HG03025 (cell line): Measurements from ENCODE around the gene NEK1.
"Not testable (repeated sequence)": the region's sequence is repeated elsewhere in the genome, so short reads cannot be mapped to it uniquely, and the experiment has no call there.

Experiments used
- ATAC-seq: cut with Tn5 transposase; IDR thresholded peaks from one replicate; pipeline ENCODE4 v1.9.1; 2021; ENCODE audit warnings: mild to moderate bottlenecking, moderate library complexity; ENCODE audit not compliant: unreplicated experiment, low FRiP score

NEK1 gene

DNA sequence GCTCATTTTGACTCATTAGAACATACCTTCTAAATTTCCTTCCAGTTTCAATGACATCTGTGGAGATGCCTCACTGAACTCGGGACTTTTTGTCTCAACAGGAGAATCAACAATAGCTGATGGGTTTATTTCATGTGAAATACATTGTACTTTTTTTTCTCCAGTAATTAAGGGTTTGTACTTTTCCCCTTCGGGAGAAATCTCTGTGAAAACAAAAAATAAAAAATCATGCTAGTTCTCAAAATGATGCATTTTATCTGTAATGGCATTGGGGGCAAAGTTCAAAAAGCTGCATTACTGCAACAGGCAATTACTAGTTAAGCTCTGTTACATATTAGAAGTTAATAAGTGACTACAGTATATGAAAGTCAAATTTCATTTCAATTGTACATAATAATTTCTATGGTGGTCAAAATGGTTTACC, 174.3 kb downstream of the NEK1 start:
- no peak for ATAC-seq

DNA sequence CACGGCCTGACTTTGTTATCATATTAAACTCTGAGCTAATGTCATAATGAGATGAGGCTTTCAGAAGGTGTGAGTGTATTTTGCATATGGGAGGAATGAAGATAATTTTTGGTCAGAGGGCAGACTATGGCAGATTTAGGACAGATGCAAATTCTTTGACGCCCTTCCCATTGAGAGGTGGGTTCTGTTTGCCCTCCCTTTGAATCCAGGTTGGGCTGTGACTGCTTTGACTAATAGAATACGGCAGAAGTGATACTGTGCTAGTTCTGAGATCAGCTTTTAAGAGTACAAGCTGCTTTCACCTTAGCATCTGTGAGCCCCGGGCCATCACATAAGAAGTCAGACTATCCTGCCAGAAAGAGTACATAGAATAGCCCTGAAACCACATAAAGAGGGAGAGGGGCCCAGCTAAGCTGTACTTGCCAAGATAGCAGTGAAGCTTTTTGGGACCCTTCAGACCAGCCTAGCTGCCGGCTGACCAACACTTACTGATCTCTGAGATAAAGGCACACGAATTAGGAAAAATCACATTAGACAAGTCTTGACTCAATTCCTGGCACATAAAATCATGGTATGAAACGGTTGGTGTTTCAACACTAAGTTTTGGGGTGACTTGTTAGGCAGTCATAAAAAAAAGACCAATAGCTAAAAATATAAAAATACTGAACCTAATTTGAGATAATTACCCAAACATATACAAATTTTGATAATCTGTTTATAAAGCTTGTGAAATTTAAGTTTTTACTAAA, 174.9 kb downstream of the NEK1 start:
- ATAC-seq = peak; percentile 96

DNA sequence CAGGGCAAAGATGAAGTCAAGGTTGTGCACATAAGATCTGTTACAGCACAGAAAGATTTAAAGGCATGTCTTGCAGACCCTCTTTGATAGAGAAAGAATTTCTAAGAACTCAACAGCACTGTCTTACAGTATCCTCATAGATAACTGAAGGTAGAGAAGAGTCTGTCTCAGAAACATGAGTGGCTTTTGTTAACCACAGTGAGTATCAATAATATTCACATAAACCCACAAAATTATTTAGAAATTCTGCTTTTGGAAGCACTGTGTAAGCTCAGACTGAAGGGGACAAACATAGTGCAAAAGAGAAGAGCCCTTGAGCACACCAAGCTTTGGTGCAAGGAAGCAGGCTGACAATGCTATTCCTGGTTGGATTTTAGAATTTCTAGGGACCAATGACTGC, 175.6 kb downstream of the NEK1 start:
- ATAC-seq = no peak

DNA sequence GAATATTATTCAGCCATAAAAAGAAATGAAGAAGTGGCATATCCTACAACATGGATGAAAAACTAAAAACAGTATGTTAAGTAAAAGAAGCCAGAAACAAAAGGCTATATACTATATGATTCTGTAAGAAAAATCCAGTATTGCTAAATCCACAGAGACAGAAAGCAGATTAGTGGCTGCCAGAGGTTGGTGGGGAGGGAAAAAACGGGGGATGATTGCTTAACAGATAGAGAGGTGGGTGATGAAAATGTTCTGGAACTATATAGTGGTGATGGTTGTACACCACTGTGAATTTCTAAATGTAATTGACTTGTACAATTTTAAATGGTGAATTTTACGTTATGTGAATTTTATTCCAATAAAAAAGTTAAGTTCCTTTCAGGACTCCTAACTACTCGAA, 184.0 kb downstream of the NEK1 start:
- ATAC-seq = no peak

DNA sequence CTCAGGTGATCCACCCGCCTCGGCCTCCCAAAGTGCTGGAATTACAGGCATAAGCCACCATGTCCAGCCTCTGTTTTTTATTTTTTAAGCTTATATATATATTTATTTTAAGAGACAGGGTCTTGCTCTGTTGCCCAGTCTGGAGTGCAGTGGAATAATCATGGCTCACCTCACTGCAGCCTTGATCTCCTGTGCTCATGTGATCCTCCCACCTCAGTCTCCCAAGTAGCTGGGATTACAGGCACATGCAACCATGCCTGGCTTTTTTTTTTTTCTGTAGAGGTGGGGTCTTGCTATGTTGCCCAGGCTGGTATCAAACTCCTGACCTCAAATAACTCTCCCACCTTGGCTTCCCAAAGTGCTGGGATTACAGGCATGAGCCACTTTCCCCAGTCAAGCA, 184.7 kb downstream of the NEK1 start:
- ATAC-seq = not testable (repeated sequence)

DNA sequence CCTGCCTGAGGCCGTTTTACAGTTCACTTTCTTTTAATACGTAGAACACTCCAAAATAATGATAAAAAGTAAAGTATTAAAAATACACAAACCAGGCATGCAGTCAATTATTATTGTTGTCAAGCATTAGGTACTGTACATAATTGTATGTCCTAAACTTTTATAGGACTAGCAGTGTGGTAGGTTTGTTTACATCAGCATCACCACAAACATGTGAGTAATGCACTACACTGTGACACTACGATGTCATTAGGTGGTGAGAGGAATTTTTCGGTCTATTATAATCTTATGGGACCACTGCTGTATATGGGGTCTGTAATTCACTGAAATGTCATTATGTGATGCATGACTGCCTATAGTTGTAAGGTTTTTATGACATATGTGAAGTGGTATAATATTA, 192.1 kb downstream of the NEK1 start:
- ATAC-seq = no peak

DNA sequence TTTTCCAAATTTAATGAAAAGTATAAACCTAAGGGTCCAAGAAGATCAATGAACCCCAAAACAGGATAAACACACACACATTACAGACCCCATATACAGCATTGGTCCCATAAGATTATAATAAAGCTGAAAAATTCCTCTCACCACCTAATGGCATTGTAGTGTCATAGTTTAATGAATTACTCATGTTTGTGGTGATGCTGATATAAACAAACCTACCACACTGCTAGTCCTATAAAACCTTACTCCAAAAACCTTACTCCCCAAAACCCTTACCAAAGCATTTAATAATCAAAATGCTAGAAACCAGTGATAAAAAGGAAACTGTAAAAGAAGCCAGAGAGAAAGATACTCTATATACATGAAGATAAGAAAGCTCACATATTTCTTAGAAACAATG, 193.5 kb downstream of the NEK1 start:
- ATAC-seq = no peak

DNA sequence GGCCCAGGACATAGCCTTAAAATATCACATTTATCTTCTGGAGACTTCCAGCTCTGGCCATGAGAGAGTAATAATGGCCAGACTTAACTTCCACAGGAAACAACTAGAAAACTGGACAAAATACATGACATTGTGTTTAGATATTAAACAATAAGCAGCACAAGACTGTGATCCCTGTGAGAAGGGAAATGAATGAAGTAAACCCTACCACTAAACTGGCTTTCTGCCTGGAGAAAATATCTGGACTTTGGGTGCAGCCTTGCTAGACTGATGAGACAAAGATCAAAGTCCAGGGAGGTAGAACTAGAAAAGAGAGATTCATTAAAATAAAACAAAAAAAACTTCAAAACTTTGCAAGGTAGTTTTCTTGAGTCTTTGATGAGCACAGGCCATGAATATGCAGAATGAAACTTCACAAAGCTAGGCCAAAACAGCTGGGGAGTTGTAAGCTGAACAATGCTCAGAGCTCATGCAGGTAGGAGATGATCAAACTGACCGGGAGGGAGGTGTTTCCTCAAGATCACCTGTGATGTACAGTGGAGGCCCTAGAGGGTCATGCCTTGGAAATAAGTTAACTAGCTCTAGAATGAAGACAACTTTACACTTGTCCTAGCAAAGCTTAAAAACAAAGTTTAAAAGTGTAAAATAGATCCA, 194.6 kb downstream of the NEK1 start:
- ATAC-seq = no peak

DNA sequence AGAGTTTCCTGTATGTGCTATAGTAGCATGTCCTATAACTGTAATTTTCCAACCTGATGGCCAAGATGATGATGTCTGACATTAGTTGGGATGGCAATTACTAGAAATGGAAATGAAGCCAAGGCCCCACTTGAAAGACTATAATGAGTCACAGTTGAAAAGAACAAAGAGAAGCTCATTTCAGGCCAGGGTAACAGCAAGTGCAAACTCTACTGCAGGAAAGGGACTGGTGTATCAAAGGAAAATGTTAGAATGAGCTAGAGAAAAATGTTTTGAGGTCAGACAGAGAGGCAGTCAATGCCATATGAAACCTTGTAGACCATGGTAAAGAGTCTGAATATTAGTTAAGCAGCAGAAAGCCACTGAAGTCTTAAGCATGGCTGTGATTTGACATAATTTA, 195.4 kb downstream of the NEK1 start:
- ATAC-seq = no peak

DNA sequence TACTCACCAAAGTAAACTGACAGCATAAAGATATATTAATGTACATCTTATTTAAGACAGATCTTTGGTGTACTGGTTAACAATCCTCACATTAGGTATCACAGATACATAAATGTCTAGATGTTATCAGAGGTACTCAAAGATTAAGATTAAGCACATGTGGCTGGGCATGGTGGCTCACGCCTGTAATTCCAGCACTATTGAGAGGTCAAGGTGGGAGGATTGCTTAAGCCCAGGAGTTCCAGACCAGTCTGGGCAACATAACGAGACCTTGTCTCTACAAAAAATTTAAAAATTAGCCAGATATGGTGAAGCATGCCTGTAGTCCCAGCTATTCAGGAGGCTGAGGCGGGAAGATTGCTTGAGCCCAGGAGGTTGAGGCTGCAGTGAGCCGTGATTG, 195.9 kb downstream of the NEK1 start:
- no peak for ATAC-seq

DNA sequence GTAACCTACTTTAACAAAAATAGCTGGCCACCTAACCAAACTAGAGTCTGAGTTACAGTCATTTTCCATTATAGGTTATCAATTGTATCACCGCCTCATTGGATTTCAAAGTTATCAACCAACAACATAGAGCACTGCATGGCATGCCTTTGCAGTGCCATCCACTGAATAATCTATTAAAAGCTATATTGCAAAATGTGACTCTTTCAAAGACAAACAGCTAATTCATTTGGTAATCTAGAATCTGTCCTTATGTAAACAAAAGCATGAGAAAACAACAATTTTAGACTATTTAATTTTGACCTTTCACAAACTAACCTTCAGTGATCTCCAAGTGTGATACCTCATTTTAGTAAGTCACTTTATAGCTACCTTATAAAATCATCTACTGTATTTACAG, 197.5 kb downstream of the NEK1 start:
- no peak for ATAC-seq

DNA sequence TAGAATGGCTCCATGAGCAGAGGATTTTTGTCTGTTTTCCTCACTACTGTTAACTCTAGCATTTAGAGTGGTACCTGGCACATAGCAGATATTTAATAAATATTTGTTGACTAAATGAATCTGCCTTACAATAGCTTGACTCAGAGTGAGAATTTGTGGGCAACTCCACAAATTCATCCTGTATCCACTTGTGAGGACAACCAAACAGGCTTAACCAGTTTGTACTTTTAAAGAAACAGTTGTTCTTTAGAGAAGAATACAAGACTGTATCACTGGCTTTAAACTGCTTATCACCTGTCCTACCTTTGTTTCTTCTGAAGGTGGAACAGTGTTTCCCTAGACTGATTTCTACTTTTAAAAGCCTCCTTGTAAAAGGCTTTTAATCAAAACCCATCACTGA, 200.3 kb downstream of the NEK1 start:
- no peak for ATAC-seq

DNA sequence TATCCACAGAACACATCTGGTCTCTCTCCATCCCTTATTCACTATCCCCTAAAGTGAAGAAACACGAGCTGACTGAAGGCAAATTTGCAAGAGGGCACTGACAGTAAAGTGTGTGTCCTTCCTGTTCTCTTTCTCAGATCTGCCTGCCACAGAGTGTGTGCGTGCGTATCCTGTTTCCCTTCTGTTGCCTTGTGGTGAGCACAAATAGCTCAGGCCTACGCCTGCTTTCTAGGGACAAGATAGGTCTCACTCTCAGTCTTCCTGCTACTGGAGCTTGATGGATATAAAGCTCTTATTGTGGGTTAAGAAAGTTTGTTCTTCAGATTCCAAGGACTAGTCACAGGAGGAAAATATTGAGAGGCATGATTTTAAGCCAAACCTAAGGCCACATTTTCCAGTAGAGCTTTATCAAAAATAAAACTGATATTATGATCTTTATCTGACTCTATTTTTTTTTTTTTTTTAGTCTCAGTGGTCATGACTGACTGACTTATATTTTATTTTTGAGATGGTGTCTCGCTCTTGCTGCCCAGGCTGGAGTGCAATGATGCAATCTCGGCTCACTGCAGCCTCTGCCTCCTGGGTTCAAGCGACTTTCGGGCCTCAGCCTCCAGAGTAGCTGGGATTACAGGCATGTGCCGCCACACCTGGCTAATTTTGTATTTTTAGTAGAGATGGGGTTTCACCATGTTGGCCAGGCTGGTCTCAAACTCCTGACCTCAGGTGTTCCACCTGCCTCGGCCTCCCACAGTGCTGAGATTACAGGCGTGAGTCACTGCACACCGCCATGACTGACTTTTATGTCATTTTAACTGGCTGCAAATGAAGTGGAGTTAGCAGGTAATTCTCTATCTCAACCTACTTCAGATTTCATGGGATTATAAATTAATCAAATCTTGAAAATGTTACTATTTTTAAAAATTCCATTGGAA, 201.3 kb downstream of the NEK1 start:
- peak; percentile 100 for ATAC-seq

DNA sequence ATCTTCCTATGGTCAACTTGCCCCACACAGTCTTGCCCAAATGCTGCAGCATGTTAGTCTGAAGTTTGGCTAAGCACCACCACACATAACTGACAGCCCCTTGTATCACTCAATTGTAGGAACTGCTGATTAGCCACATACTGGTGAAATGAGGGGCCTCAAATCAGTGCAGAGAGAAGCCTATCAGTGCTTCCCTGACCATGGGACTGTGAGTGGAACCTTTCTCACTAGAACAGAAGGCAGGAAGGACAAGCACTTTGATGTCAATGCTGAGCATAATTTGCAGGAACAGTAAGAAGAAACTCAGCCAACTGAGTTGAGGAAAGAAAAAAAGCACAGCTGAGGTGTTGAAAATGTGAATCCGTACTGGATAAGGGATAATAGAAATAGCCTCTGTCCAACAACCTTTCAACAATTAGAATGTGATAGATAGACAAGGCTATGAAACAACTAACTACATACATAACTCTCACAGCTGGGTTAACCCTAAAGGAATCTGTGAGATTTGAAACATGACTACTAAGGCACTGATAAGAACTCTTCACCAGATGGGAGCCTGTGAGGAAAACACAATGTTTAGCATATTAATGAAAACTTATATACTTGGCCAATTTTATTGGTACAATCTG, 205.1 kb downstream of the NEK1 start:
- no peak for ATAC-seq

DNA sequence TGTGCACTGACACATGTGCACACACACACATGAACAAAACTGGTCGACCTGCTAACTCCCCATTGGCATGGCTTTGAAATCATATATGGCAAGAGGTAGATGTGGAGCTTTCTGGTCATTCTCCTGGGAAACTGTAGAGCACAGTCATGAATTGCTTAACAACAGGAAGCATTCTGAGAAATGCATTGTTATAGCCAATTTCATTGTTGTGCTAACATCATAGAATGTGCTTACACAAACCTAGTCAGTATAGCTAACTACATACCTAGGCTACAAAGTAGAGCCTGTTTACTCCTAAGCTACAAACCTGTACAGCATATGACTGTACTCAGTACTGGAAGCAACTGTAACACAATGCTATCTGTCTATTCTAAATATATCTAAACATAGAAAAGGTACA, 207.4 kb downstream of the NEK1 start:
- ATAC-seq = no peak

DNA sequence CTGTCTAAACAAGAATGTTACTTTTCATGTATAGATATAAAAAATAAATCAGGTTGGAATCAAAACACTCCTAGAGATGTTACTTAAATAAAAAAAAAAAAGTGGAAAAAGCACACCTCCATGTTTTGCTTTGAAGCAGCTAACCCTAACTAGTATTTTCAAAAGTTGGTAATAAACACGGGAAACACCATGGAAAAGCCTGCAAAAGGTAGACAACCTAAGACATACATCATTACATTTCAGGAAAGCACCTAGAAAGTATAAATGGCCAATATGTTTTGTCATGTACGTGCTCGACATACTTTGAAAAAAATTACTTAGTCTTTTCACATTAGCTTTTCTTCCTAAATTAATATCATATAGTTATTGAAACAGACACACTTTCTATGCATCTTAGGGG, 211.6 kb downstream of the NEK1 start:
- no peak for ATAC-seq

DNA sequence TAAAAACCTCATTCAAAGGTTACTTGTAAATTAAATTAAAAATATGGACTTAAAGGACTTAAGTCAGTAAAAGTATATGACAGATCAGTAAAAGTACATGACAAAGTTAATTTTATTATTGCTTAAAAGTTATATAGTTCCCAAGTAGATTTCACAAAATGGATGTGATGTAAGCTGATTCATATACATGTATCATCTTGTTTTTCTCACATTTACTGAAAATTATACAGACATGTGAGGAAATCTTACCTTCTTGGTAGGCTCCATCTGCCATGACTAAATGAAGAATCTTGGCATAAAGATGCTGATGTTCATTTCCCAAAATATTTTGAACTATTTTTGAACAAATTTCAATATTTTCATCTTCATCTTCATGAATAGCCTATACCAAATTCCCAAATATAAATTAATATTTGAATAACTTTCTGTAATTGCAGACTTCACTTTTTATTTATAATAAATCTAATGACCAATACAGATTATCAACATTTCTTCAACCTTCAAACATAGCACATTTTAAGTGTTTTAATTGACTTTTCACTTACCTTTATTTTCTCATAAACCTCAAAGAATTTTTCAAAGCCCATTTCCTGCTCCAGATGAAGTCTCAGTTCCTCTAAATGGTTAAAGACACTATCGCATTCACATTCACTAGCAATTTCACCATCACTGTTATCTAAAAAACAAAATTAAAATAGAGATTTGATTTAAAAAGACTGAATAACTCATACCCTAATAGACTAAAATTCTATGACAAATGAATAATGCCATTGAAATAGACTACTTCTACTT, 212.2 kb downstream of the NEK1 start:
- no peak for ATAC-seq

DNA sequence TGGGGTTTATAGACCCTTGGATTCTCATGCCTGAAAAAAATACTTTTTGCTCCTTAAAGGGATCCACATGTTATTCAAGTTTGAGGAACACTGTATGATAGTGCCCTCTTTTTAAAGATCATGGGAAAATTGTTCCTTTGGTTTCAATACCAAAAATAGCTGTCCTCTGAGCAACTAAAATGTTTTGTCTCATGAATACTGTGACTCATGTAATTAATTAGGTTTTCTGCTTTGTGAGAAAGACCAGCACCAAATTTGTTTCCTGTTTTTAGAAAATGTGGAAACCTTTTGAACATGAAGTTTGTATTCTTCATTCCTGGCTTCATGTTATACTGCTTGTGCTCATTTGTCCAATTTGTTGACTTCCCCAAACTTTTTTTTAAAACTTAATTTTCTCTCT, 214.1 kb downstream of the NEK1 start:
- no peak for ATAC-seq

DNA sequence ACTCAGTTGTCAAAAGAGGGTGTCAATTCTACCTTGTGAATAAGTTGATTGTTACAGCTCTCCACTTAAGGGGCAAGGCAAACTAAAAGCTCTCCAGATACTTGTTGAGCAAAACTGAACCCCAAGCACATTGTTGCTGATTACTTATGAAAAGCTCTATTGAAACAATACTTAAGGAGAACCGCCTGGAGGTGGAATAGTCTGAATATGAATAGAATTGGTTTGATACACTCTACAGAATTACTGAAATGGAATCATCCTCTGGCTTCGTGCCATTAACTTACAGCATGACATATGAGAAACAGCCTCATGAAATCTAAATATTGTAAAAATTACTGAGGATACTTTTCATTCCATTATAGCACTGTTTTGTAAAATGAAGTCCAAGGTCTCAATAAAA, 214.6 kb downstream of the NEK1 start:
- no peak for ATAC-seq

DNA sequence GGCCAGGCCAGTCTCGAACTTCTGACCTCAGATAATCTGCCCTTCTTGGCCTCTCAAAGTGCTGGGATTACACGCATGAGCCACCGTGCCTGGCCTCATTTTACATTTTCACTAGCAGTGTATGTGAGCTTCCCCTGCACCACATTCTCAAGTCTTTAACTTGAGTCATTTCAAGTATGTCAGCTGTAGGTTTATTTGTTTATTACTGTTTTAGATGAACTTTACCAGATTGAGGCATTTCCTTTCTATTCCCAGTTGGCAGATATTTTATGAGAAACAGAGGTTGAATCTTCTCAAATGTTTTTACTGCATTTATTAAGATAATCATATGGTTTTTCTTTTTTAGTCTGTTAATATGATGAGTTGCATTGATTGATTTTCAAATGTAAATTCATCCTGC, 227.0 kb downstream of the NEK1 start:
- ATAC-seq = no peak
